ENCODE data around the gene THSD7B.

DNA sequence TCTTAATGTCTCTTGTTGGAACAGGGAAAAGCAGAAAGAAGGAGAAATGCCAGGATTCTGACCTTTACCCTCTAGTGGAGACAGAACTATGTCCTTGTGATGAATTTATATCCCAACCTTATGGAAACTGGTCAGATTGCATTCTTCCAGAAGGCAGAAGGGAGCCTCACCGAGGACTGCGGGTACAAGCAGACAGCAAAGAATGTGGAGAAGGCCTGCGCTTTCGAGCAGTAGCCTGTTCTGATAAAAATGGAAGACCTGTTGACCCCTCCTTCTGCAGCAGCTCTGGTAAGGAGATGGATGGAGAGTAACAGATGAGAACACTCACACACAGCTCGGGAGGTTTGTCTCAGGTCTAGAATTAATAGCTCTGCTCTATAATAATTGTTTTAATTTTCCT is 646.2 kb downstream of the THSD7B start:
- TF ChIP-seq EZH2 (IDR thresholded peaks at IDR 0.05) (no peak), POLR2AphosphoS5 (IDR thresholded peaks at IDR 0.05; ENCODE audit: borderline replicate concordance, low read depth, low read length) (no peak)
